GM23338 (cell line): ENCODE measurements around the gene UMODL1.

Source experiments
- CREB1 ChIP-seq: fragments of 250-450 bp; sonication (Bioruptor Pico); IDR thresholded peaks from 2 replicates; pipeline ENCODE4 v1.5.0; 2020; ENCODE audit warnings: low read depth, mild to moderate bottlenecking, moderate library complexity
- CTCF ChIP-seq, 2 experiments: fragments of 200-600 bp in 1 of 2; sonication (generic) in 1 of 2; conservative IDR thresholded peaks; 2 replicates each; pipeline versions ENCODE4 v1.5.1 to v1.6.1; 2016 to 2017; ENCODE audit warnings: antibody characterized with exemption in 2 of 2, low read depth in 2 of 2, mild to moderate bottlenecking in 2 of 2, moderate library complexity in 1 of 2
- ETS1 ChIP-seq: IDR thresholded peaks from 2 replicates; pipeline ENCODE4 v1.6.1; 2016; ENCODE audit warnings: antibody characterized with exemption
- EZH2phosphoT487 ChIP-seq: fragments of 200-600 bp; sonication (generic); IDR thresholded peaks from one replicate; pipeline ENCODE4 v1.8.1; 2018; ENCODE audit warnings: antibody characterized with exemption; ENCODE audit not compliant: unreplicated experiment
- POLR2AphosphoS5 ChIP-seq: IDR thresholded peaks from 2 replicates; pipeline ENCODE4 v1.6.1; 2016; ENCODE audit warnings: antibody characterized with exemption, low read depth
- STAT1 ChIP-seq: IDR thresholded peaks from one replicate; pipeline ENCODE4 v1.6.1; 2016; ENCODE audit warnings: antibody characterized with exemption; ENCODE audit not compliant: unreplicated experiment
- ZNF462 ChIP-seq: fragments of 250-450 bp; sonication (Bioruptor Pico); IDR thresholded peaks from 2 replicates; pipeline ENCODE4 v1.5.0; 2020; ENCODE audit warnings: mild to moderate bottlenecking, moderate library complexity

- TF ChIP-seq EZH2phosphoT487 = no peak
- no peak for TF ChIP-seq CREB1 (CRISPR knock-in tag)
- no peak for TF ChIP-seq ETS1
- TF ChIP-seq CTCF (conservative IDR thresholded peaks at IDR 0.05; ENCODE audit: low read depth in 2 of 2) = no peak
- no peak for TF ChIP-seq POLR2AphosphoS5
- TF ChIP-seq STAT1 = no peak
- no peak for TF ChIP-seq ZNF462 (CRISPR knock-in tag)
Measured at GRCh38 chr21:42108554-42109340, 37.6 kb downstream of the UMODL1 start.
